HepG2 (cell line): ENCODE results near the gene BTRC. TPM values are rescaled to one million over a fixed set of nuclear protein-coding genes. Genes with fewer than 3 reads are reported as not detected.
A peak's percentile ranks its signal among the peaks of the same experiment; 100 is the strongest.

Experiments
- FOXA3 ChIP-seq: IDR thresholded peaks from 2 replicates; pipeline ENCODE4 v1.6.1; 2016; ENCODE audit warnings: missing genetic modification reagents, missing compliant biosample characterization
- GZF1 ChIP-seq: sonication (generic); formaldehyde crosslinking; IDR thresholded peaks from 2 replicates; pipeline ENCODE4 v1.5.1; 2020; ENCODE audit warnings: mild to moderate bottlenecking, missing genetic modification reagents
- IKZF1 ChIP-seq: fragments of 450-650 bp; IDR thresholded peaks from 2 replicates; pipeline ENCODE4 v1.7.1; 2016
- KDM5B ChIP-seq: sonication (generic); formaldehyde crosslinking; IDR thresholded peaks from 2 replicates; pipeline ENCODE4 v1.4.0; 2020; ENCODE audit warnings: missing genetic modification reagents, mild to moderate bottlenecking, borderline replicate concordance
- KLF15 ChIP-seq: sonication (generic); formaldehyde crosslinking; IDR thresholded peaks from 2 replicates; pipeline ENCODE4 v1.8.1; 2023; ENCODE audit warnings: borderline replicate concordance, mild to moderate bottlenecking, inconsistent platforms, missing genetic modification reagents, mixed read lengths
- MATR3 ChIP-seq: sonication (generic); formaldehyde crosslinking; IDR thresholded peaks from 2 replicates; pipeline ENCODE4 v1.4.0; 2020; ENCODE audit warnings: missing genetic modification reagents
- MTF1 ChIP-seq: sonication (generic); formaldehyde crosslinking; IDR thresholded peaks from 2 replicates; pipeline ENCODE4 v1.5.0; 2020; ENCODE audit warnings: missing genetic modification reagents
- NFIC ChIP-seq: IDR thresholded peaks from 2 replicates; pipeline ENCODE4 v1.6.1; 2012; ENCODE audit warnings: mild to moderate bottlenecking, low read length, inconsistent platforms
- NFYC ChIP-seq: IDR thresholded peaks from 2 replicates; pipeline ENCODE4 v1.6.1; 2016; ENCODE audit warnings: missing genetic modification reagents, missing compliant biosample characterization
- PPARG ChIP-seq: conservative IDR thresholded peaks from 2 replicates; pipeline ENCODE4 v1.6.1; 2016; ENCODE audit warnings: missing biosample characterization, missing genetic modification reagents
- SALL1 ChIP-seq: sonication (generic); formaldehyde crosslinking; IDR thresholded peaks from 2 replicates; pipeline ENCODE4 v1.8.0; 2022; ENCODE audit warnings: mild to moderate bottlenecking, missing genetic modification reagents
- TCF7 ChIP-seq: sonication (generic); IDR thresholded peaks from 2 replicates; pipeline ENCODE4 v1.6.1; 2016; ENCODE audit warnings: antibody characterized with exemption, low read depth
- TRIM24 ChIP-seq: sonication (generic); formaldehyde crosslinking; IDR thresholded peaks from 2 replicates; pipeline ENCODE4 v1.8.0; 2022; ENCODE audit warnings: mild to moderate bottlenecking, missing genetic modification reagents
- ZFP36L2 ChIP-seq: sonication (generic); formaldehyde crosslinking; IDR thresholded peaks from 2 replicates; pipeline ENCODE4 v1.4.0; 2020; ENCODE audit warnings: missing genetic modification reagents
- ZFP90 ChIP-seq: sonication (generic); formaldehyde crosslinking; IDR thresholded peaks from 2 replicates; pipeline ENCODE4 v1.8.0; 2022; ENCODE audit warnings: missing genetic modification reagents, mild to moderate bottlenecking, inconsistent platforms, borderline replicate concordance
- ZNF180 ChIP-seq: sonication (generic); formaldehyde crosslinking; IDR thresholded peaks from 2 replicates; pipeline ENCODE4 v1.4.0; 2020; ENCODE audit warnings: low read depth, missing genetic modification reagents, borderline replicate concordance
- ZNF263 ChIP-seq: sonication (generic); formaldehyde crosslinking; IDR thresholded peaks from 2 replicates; pipeline ENCODE4 v1.4.0; 2020; ENCODE audit warnings: missing genetic modification reagents
- ZNF318 ChIP-seq: sonication (generic); formaldehyde crosslinking; IDR thresholded peaks from 2 replicates; pipeline ENCODE4 v1.4.0; 2020; ENCODE audit warnings: mild to moderate bottlenecking, missing genetic modification reagents
- ZNF414 ChIP-seq: sonication (generic); formaldehyde crosslinking; IDR thresholded peaks from 2 replicates; pipeline ENCODE4 v1.5.0; 2020; ENCODE audit warnings: missing genetic modification reagents
- ZSCAN31 ChIP-seq: sonication (generic); formaldehyde crosslinking; IDR thresholded peaks from 2 replicates; pipeline ENCODE4 v1.5.0; 2020; ENCODE audit warnings: low read depth, mild to moderate bottlenecking, missing genetic modification reagents
- polyA plus RNA-seq, 8 experiments: library from polyadenylated mRNA; depleted of rRNA in 3 of 8; stranded (reverse) in 7 of 8; unstranded in 1 of 8; fragments of >200 nt; fragmentation: Illumina TruSeq in 4 of 8; extraction: Trizol in 4 of 8; gene quantifications; 2 replicates each; pipeline versions ENCODE4 v1.2.1 to v1.2.3, GENCODE V29; 2011 to 2016; ENCODE audit warnings: low read depth in 4 of 8, missing spikeins in 1 of 8, mixed read lengths in 1 of 8; ENCODE audit not compliant: insufficient read depth in 1 of 8
- total RNA-seq, 5 experiments: library from RNA; depleted of rRNA; stranded (reverse); fragments of >200 nt; fragmentation: Illumina TruSeq; extraction: Trizol; gene quantifications; 2 replicates each; pipeline ENCODE4 v1.2.3, GENCODE V29; 2016; ENCODE audit warnings: low read depth in 1 of 5
- TF ChIP-seq, protein P1 (sequence below): sonication (generic); formaldehyde crosslinking; IDR thresholded peaks from 2 replicates; pipeline ENCODE4 v1.8.0; 2023; ENCODE audit warnings: mild to moderate bottlenecking, missing genetic modification reagents

The BTRC gene
- total and polyA plus RNA-seq, 2 of the 13 experiments (the other 11 are each of a cell fraction or from before 2014, with no cell fraction given) = 12.0 to 14.4 TPM

DNA sequence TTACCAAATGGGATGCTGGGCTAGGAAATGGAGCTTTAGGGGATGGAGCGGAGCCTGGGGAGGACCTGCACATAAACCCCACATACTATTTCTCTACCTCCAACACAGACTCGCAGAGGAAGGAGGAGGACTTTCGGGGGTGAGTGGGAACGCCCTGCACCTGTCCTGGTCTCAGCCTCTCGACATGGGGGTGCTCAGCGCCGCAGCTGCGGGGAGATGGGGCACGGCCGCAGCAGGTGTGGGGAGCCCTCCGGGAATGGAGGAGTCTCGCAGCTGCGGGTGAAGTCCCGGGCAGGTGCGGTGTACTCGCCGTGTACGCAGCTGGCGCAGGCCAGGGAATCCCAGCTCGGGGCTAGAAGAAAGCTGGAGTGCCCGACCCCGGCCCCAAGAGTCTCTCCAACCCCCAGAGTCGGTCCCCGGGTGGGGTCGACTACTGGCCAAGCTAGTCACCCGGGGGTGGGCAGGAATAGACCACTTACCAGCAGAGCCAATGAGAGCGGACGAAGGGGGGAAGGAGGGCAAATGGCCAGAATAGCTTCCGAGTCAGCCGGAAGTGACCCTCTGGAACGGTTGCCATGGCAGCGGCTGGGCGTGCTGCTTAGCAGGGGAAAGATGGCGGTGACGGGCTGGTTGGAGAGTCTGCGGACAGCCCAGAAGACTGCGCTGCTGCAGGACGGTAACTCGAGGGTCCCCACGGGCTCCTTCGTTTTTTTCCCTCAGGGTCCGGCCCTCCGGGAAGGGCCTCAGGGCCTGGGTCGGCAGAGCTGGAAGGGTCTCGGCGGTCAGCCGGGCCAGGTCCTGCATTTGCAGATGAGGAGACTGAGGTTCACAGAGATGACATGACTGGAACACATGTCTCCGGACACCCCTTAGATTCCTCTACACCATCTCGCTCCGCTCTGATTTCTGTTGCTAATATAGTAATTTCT lies 234.0 kb downstream of the BTRC start, which contains the start of the genes DPCD and POLL (continued):
- TF ChIP-seq KDM5B (no peak), IKZF1 (no peak), NFYC (CRISPR knock-in tag) (peak; percentile 84), ZNF180 (CRISPR knock-in tag) (no peak), ZNF318 (CRISPR knock-in tag) (0 out of 2 replicates have a peak, but pooled peaks have one; percentile 21), SALL1 (CRISPR knock-in tag) (peak; percentile 68), TRIM24 (CRISPR knock-in tag) (no peak), NFIC (no peak), TCF7 (no peak), ZSCAN31 (CRISPR knock-in tag) (no peak), GZF1 (CRISPR knock-in tag) (0 out of 2 replicates have a peak, but pooled peaks have one; percentile 46), FOXA3 (CRISPR knock-in tag) (no peak; the same call in 1 of the 2 replicates), ZFP90 (CRISPR knock-in tag) (peak; percentile 85), MTF1 (no peak), ZNF263 (CRISPR knock-in tag) (peak; percentile 76), ZNF414 (CRISPR knock-in tag) (no peak), MATR3 (CRISPR knock-in tag) (no peak), PPARG (CRISPR knock-in tag) (no peak), KLF15 (no peak), ZFP36L2 (no peak)
- TF ChIP-seq, protein P1, sequence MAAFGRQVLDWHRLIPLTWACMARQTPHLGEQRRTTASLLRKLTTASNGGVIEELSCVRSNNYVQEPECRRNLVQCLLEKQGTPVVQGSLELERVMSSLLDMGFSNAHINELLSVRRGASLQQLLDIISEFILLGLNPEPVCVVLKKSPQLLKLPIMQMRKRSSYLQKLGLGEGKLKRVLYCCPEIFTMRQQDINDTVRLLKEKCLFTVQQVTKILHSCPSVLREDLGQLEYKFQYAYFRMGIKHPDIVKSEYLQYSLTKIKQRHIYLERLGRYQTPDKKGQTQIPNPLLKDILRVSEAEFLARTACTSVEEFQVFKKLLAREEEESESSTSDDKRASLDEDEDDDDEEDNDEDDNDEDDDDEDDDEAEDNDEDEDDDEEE (CRISPR knock-in tag) = no peak
